Mesenchymal stem cell (in vitro differentiated cells and primary cell): ENCODE results near the gene DOCK3.

Experiments used
- DNase-seq: peaks from one replicate; pipeline ENCODE4 v3.0.0-alpha.2; 2013
- H2AFZ ChIP-seq: one replicate; pipeline ENCODE4 v1.6.1; 2013; ENCODE audit warnings: low read depth, mild to moderate bottlenecking, control low read depth, inconsistent platforms, low read length, moderate library complexity
- H2AK5ac ChIP-seq: 2 replicates; pipeline ENCODE4 v1.6.1; 2013; ENCODE audit warnings: low read length, moderate library complexity, mild to moderate bottlenecking, inconsistent platforms; ENCODE audit not compliant: severe bottlenecking
- H2BK120ac ChIP-seq: one replicate; pipeline ENCODE4 v1.6.1; 2013; ENCODE audit warnings: low read depth, mild to moderate bottlenecking, inconsistent platforms, low read length, moderate library complexity
- H2BK12ac ChIP-seq, 2 experiments: one replicate each; pipeline ENCODE4 v1.6.1; 2013; ENCODE audit warnings: inconsistent platforms in 2 of 2, low read length in 2 of 2, mild to moderate bottlenecking in 2 of 2, moderate library complexity in 2 of 2, control low read depth in 1 of 2
- H2BK15ac ChIP-seq: one replicate; pipeline ENCODE4 v1.6.1; 2013; ENCODE audit warnings: mild to moderate bottlenecking, low read depth, inconsistent platforms; ENCODE audit not compliant: poor library complexity, severe bottlenecking
- H2BK5ac ChIP-seq: 2 replicates; pipeline ENCODE4 v1.6.1; 2013; ENCODE audit warnings: low read depth, mild to moderate bottlenecking, low read length, control low read depth, inconsistent platforms; ENCODE audit not compliant: poor library complexity, severe bottlenecking
- H3K14ac ChIP-seq, 2 experiments: one replicate each; pipeline ENCODE4 v1.6.1; 2013; ENCODE audit warnings: inconsistent platforms in 2 of 2, low read length in 2 of 2, control low read depth in 1 of 2, mild to moderate bottlenecking in 1 of 2, moderate library complexity in 1 of 2
- H3K18ac ChIP-seq, 2 experiments: one replicate each; pipeline ENCODE4 v1.6.1; 2013; ENCODE audit warnings: inconsistent platforms in 2 of 2, low read length in 2 of 2, control low read depth in 1 of 2, low read depth in 1 of 2, mild to moderate bottlenecking in 1 of 2
- H3K23ac ChIP-seq, 2 experiments: one replicate each; pipeline ENCODE4 v1.6.1; 2013; ENCODE audit warnings: inconsistent platforms in 2 of 2, low read length in 2 of 2, mild to moderate bottlenecking in 2 of 2, moderate library complexity in 2 of 2, control low read depth in 1 of 2
- H3K27ac ChIP-seq: 2 replicates; pipeline ENCODE4 v1.5.1; 2013; ENCODE audit warnings: mild to moderate bottlenecking, moderate library complexity, low read length, control low read depth, inconsistent platforms; ENCODE audit not compliant: poor library complexity, severe bottlenecking
- H3K27me3 ChIP-seq, 2 experiments: 2 replicates each; pipeline versions ENCODE4 v1.6.1 to v1.7.0; 2013; ENCODE audit warnings: low read length in 2 of 2, mild to moderate bottlenecking in 2 of 2, moderate library complexity in 2 of 2, control low read depth in 1 of 2, inconsistent platforms in 1 of 2; ENCODE audit not compliant: control insufficient read depth in 1 of 2, insufficient read depth in 1 of 2
- H3K36me3 ChIP-seq, 2 experiments: 2 replicates each; pipeline versions ENCODE4 v1.6.1 to v1.7.0; 2013; ENCODE audit warnings: low read length in 2 of 2, control low read depth in 1 of 2, inconsistent platforms in 1 of 2, low read depth in 1 of 2, mild to moderate bottlenecking in 1 of 2; ENCODE audit not compliant: insufficient read depth in 2 of 2, control insufficient read depth in 1 of 2
- H3K4ac ChIP-seq, 2 experiments: one replicate each; pipeline ENCODE4 v1.6.1; 2013; ENCODE audit warnings: inconsistent platforms in 2 of 2, low read length in 2 of 2, mild to moderate bottlenecking in 2 of 2, moderate library complexity in 2 of 2, control low read depth in 1 of 2, low read depth in 1 of 2
- H3K4me1 ChIP-seq: 2 replicates; pipeline ENCODE4 v1.6.1; 2013; ENCODE audit warnings: low read depth, low read length, control low read depth; ENCODE audit not compliant: control insufficient read depth, insufficient read depth
- H3K4me2 ChIP-seq: 2 replicates; pipeline ENCODE4 v1.6.1; 2013; ENCODE audit warnings: low read length, mild to moderate bottlenecking, inconsistent platforms; ENCODE audit not compliant: poor library complexity, severe bottlenecking
- H3K4me3 ChIP-seq, 2 experiments: 2 replicates each; pipeline versions ENCODE4 v1.5.1 to v1.7.0; 2013; ENCODE audit warnings: low read length in 2 of 2, mild to moderate bottlenecking in 2 of 2, control low read depth in 1 of 2, low read depth in 1 of 2; ENCODE audit not compliant: insufficient read depth in 1 of 2
- H3K79me1 ChIP-seq: replicated peaks from 2 replicates; pipeline ENCODE4 v1.6.1; 2013; ENCODE audit warnings: mild to moderate bottlenecking, control low read depth, low read length, inconsistent platforms; ENCODE audit not compliant: poor library complexity, severe bottlenecking
- H3K9ac ChIP-seq: 2 replicates; pipeline ENCODE4 v1.7.0; 2013; ENCODE audit warnings: mild to moderate bottlenecking, low read length, moderate library complexity
- H3K9me3 ChIP-seq: 2 replicates; pipeline ENCODE4 v1.7.0; 2013; ENCODE audit warnings: mild to moderate bottlenecking, low read length; ENCODE audit not compliant: control insufficient read depth
- H4K8ac ChIP-seq: one replicate; pipeline ENCODE4 v1.6.1; 2013; ENCODE audit warnings: inconsistent platforms, mild to moderate bottlenecking, low read length, moderate library complexity
- H4K91ac ChIP-seq: one replicate; pipeline ENCODE4 v1.6.1; 2013; ENCODE audit warnings: mild to moderate bottlenecking, low read length, inconsistent platforms
- WGBS: methylation state at CpG from one replicate; pipeline ENCODE4 v1.1.7; 2013; ENCODE audit warnings: mixed read lengths; 5-methylcytosine and 5-hydroxymethylcytosine counted together

The DOCK3 gene

GRCh38 chr3:51297333-51297732 is 622.6 kb downstream of the DOCK3 start:
- no peak overlapping the region for H2AFZ ChIP-seq
- no peaks in the 10 kb centered on the region for H3K27me3 ChIP-seq
- H2BK5ac ChIP-seq = no peak overlapping the region

GRCh38 chr3:51304230-51304629 is 629.5 kb downstream of the DOCK3 start:
- no peak for DNase-seq
- Histone ChIP-seq H2BK12ac (no peak overlapping the region), H2BK15ac (no peak overlapping the region), H3K36me3 (no peaks in the 10 kb centered on the region), H4K91ac (no peak overlapping the region), H3K23ac (no peak overlapping the region), H3K4me2 (no peak overlapping the region), H3K9ac (no peak overlapping the region), H3K79me1 (no peaks in the 10 kb centered on the region), H3K27me3 (no peaks in the 10 kb centered on the region), H3K9me3 (peaks cover 11% of the 10 kb centered on the region), H2BK5ac (no peak overlapping the region), H2AFZ (no peak overlapping the region), H3K4me3 (no peak overlapping the region), H3K27ac (no peak overlapping the region), H3K18ac (no peak overlapping the region), H3K14ac (no peak overlapping the region), H2BK120ac (no peak overlapping the region), H4K8ac (no peak overlapping the region), H3K4ac (no peak overlapping the region), H3K4me1 (no peaks in the 10 kb centered on the region), H2AK5ac (no peak overlapping the region)
- 80% methylated on average over 4 of the region's 4 CpGs for WGBS

More at GRCh38 chr3:51297333-51297732, 622.6 kb downstream of the DOCK3 start:
- Histone ChIP-seq H2AK5ac (no peak overlapping the region), H3K23ac (no peak overlapping the region), H3K27ac (no peak overlapping the region), H2BK15ac (no peak overlapping the region), H3K14ac (no peak overlapping the region), H3K9ac (no peak overlapping the region), H3K4me3 (no peak overlapping the region), H2BK12ac (no peak overlapping the region), H3K18ac (no peak overlapping the region), H3K4me2 (no peak overlapping the region), H4K91ac (no peak overlapping the region), H3K36me3 (no peaks in the 10 kb centered on the region), H2BK120ac (no peak overlapping the region), H3K4me1 (no peaks in the 10 kb centered on the region), H3K4ac (no peak overlapping the region), H3K9me3 (peaks cover 12% of the 10 kb centered on the region), H3K79me1 (no peaks in the 10 kb centered on the region), H4K8ac (no peak overlapping the region)
- no peak for DNase-seq

- Histone ChIP-seq H2AFZ (no peak overlapping the region), H4K8ac (no peak overlapping the region), H3K14ac (no peak overlapping the region), H3K79me1 (no peaks in the 10 kb centered on the region), H3K4me2 (no peak overlapping the region), H3K4me3 (no peak overlapping the region), H2BK15ac (no peak overlapping the region), H3K27me3 (peaks cover 0 to 5% of the 10 kb centered on the region in 2 experiments), H3K36me3 (no peaks in the 10 kb centered on the region), H2BK5ac (no peak overlapping the region), H3K4ac (no peak overlapping the region), H3K23ac (no peak overlapping the region), H3K9me3 (peaks cover 8% of the 10 kb centered on the region), H3K4me1 (no peaks in the 10 kb centered on the region), H2BK12ac (no peak overlapping the region), H3K27ac (no peak overlapping the region), H2AK5ac (no peak overlapping the region), H2BK120ac (no peak overlapping the region), H3K18ac (no peak overlapping the region), H4K91ac (no peak overlapping the region), H3K9ac (no peak overlapping the region)
- no peak for DNase-seq
- no CpG with 5 or more reads among the region's 1 CpG for WGBS
Measured at GRCh38 chr3:51306093-51306492, 631.4 kb downstream of the DOCK3 start.

GRCh38 chr3:51307458-51307857 is 632.7 kb downstream of the DOCK3 start:
- Histone ChIP-seq H3K4me1 (no peaks in the 10 kb centered on the region), H3K4me2 (no peak overlapping the region), H4K91ac (no peak overlapping the region), H3K4me3 (no peak overlapping the region), H3K27me3 (peaks cover 0 to 6% of the 10 kb centered on the region in 2 experiments), H3K14ac (no peak overlapping the region), H3K9me3 (peaks cover under 1% of the 10 kb centered on the region), H2AK5ac (no peak overlapping the region), H3K4ac (no peak overlapping the region), H4K8ac (no peak overlapping the region), H3K9ac (no peak overlapping the region), H2AFZ (no peak overlapping the region), H2BK12ac (no peak overlapping the region), H3K36me3 (no peaks in the 10 kb centered on the region), H3K79me1 (no peaks in the 10 kb centered on the region), H2BK5ac (no peak overlapping the region), H2BK120ac (no peak overlapping the region), H3K27ac (no peak overlapping the region), H3K18ac (no peak overlapping the region), H3K23ac (no peak overlapping the region), H2BK15ac (no peak overlapping the region)
- WGBS = no CpG with 5 or more reads among the region's 2 CpGs
- DNase-seq = no peak
